ENCODE data around the gene ME2.
"Not testable (repeated sequence)": the region's sequence is repeated elsewhere in the genome, so short reads cannot be mapped to it uniquely, and the experiment has no call there.

Gene ME2

DNA sequence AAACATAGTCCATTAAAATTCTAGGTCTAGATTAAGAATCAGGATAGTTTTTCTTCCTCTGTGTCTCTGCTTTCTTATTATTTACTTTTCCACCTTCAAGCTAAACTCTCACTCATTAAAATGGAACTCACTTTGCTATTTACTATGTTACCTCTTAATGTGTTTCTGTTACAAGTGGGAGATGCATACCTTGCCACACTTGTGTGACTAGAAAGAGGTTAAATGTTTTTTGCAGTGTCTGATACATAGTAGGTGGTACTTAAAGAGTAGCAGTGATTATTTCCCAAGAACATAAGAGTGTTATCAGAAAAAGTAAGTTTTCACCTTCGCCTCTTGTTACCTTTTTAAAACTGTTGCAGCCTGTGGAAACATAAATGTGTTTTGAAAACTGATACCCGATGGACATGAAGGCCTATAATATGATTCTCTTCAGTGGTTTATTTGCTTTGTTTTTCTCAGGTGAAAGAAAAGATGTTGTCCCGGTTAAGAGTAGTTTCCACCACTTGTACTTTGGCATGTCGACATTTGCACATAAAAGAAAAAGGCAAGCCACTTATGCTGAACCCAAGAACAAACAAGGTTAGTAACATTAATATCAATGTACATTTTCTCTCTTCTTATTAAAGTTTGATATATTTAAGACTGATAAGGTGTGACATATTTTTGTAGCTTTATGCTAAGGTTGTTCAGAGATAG is 16.6 kb downstream of the ME2 start:
- in situ Hi-C loops (cut with HindIII; ENCODE audit: low pct_ligation_motif_present, low pct_unique_long_range_greater_than_20kb, low sequenced_read_pairs) = no loop called here
- DNase-seq = no peak

DNA sequence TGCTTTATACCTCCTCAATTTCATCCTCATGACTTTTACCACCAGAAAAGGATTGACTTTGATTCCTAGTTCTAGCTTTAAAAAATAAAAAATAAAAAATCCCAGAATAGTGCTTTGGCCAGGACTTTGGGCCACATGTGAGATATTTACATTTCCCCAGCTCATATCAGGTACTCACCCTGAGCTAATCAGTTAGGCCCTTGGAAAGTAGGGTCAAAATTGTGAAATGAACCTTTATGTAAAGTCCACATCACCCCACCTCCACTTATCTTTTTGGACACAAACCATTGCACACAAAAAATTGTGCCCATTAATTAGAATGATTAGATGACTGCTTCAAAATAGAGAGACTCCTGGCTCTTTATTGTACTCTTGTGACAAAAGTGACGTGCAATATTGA is 17.2 kb downstream of the ME2 start:
- in situ Hi-C loops (cut with HindIII; ENCODE audit: low pct_ligation_motif_present, low pct_unique_long_range_greater_than_20kb, low sequenced_read_pairs) = no loop called here
- no peak for DNase-seq

DNA sequence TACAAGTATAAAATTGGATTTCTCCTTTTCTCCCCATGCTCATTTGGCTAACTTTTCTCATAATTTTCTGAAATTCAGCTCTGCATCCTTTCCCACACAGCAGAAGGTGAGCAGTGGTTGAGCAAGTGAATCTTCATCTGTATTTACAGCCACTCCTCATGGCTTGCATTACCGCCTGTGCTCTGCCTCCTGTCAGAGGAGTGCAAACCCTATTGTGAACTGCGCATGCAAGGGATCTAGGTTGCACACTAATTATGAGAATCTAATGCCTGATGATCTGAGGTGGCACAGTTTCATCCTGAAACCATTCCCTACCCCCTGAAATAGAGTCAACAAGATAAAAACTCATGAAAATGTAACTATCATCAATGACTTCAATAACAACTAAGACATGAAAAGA is 20.0 kb downstream of the ME2 start:
- no peak for DNase-seq
- in situ Hi-C loops (cut with HindIII; ENCODE audit: low pct_ligation_motif_present, low pct_unique_long_range_greater_than_20kb, low sequenced_read_pairs) = no loop called here

GRCh38 chr18:50902797-50903196 is 23.9 kb downstream of the ME2 start:
- no peak for DNase-seq
- in situ Hi-C loops (cut with HindIII; ENCODE audit: low pct_ligation_motif_present, low pct_unique_long_range_greater_than_20kb, low sequenced_read_pairs) = no loop called here

DNA sequence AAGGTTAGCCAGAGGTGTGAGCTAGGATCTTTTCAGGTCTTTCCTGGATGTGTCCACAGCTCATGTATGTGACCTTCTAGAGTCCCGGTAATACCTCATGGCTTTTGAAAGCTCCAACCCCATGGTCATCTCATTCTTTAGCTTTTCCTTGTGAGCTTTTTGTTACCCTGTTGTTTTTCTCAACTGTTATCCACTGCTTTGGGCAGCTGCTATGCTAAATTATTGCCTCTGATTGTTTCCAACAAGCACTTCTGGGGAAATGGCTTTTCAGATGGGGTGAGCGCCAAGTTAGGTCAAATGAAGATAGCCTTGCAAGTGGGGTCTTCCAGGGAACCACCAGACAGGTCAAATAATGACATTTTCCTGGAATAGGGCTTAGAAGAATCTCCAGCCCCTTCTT is 27.9 kb downstream of the ME2 start:
- no peak for DNase-seq
- in situ Hi-C loops (cut with HindIII; ENCODE audit: low pct_ligation_motif_present, low pct_unique_long_range_greater_than_20kb, low sequenced_read_pairs) = no loop called here

DNA sequence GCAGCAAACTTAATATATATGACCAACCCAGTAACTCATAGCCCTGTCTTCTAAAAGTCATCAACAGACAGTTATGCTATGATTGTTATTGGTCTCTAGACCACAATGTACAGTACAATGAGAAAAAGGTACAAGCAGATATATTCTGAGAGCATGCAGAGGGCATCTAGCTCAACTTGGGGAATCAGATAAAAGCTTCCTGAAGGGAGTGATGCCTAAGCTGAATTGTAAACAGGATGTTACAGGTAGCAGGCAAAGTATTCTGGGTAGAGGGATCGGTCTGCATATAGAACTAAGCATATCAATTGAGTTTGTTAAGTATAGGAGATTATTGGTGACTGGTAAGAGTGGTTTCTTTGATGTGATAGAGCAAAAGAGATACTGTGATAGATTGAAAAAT is 30.3 kb downstream of the ME2 start:
- in situ Hi-C loops (cut with HindIII; ENCODE audit: low pct_ligation_motif_present, low pct_unique_long_range_greater_than_20kb, low sequenced_read_pairs) = no loop called here
- DNase-seq = no peak

DNA sequence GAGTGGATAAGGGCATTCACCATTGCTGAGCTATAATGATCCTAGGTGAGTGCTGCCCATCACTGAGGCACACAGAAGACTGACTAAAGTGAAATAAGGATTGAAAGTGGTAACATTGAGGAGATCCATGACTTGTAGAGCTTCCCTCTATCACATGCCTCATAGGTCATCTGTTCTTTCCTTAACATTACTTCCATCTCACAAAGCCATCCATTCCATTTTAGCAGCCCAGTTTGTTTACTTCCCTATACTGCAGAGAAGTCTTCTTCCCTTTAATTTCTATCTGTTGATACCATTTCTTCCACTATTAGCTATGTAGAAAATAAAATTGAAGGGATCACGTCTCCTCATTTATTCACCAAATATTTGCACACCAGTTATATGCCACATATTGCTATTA is 32.1 kb downstream of the ME2 start:
- no peak for DNase-seq
- in situ Hi-C loops (cut with HindIII; ENCODE audit: low pct_ligation_motif_present, low pct_unique_long_range_greater_than_20kb, low sequenced_read_pairs) = no loop called here

- in situ Hi-C loops (cut with HindIII; ENCODE audit: low pct_ligation_motif_present, low pct_unique_long_range_greater_than_20kb, low sequenced_read_pairs) = no loop called here
- DNase-seq = no peak
Observed at GRCh38 chr18:50917021-50917420, 38.1 kb downstream of the ME2 start.

- no peak for DNase-seq
- in situ Hi-C loops (cut with HindIII; ENCODE audit: low pct_ligation_motif_present, low pct_unique_long_range_greater_than_20kb, low sequenced_read_pairs) = no loop called here
Observed at GRCh38 chr18:50918153-50918552, 39.2 kb downstream of the ME2 start.

GRCh38 chr18:50924372-50924771 is 45.5 kb downstream of the ME2 start:
- in situ Hi-C loops (cut with HindIII; ENCODE audit: low pct_ligation_motif_present, low pct_unique_long_range_greater_than_20kb, low sequenced_read_pairs) = no loop called here

GRCh38 chr18:50926521-50926920 is 47.6 kb downstream of the ME2 start:
- no peak for DNase-seq
- in situ Hi-C loops (cut with HindIII; ENCODE audit: low pct_ligation_motif_present, low pct_unique_long_range_greater_than_20kb, low sequenced_read_pairs) = no loop called here

More at GRCh38 chr18:50924372-50924771, 45.5 kb downstream of the ME2 start:
- no peak for DNase-seq

GRCh38 chr18:50928551-50928950 is 49.6 kb downstream of the ME2 start:
- in situ Hi-C loops (cut with HindIII; ENCODE audit: low pct_ligation_motif_present, low pct_unique_long_range_greater_than_20kb, low sequenced_read_pairs) = no loop called here
- DNase-seq = peak; percentile 23

DNA sequence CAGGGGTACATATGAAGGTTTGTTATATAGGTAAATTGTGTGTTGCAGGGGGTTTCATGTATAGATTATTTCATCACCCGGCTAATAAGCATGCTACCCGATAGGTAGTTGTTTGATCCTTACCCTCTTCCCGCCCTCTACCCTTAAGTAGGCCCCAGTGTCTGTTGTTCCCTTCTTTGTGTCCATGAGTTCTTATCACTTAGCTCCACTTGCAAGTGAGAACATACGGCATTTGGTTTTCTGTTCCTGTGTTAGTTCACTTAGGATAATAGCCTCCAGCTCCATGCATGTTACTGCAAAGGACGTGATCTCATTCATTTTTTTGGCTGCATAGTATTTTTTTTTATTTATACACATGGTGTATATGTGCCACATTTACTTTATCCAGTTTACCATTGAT is 54.8 kb downstream of the ME2 start:
- no peak for DNase-seq
- in situ Hi-C loops (cut with HindIII; ENCODE audit: low pct_ligation_motif_present, low pct_unique_long_range_greater_than_20kb, low sequenced_read_pairs) = no loop called here

DNA sequence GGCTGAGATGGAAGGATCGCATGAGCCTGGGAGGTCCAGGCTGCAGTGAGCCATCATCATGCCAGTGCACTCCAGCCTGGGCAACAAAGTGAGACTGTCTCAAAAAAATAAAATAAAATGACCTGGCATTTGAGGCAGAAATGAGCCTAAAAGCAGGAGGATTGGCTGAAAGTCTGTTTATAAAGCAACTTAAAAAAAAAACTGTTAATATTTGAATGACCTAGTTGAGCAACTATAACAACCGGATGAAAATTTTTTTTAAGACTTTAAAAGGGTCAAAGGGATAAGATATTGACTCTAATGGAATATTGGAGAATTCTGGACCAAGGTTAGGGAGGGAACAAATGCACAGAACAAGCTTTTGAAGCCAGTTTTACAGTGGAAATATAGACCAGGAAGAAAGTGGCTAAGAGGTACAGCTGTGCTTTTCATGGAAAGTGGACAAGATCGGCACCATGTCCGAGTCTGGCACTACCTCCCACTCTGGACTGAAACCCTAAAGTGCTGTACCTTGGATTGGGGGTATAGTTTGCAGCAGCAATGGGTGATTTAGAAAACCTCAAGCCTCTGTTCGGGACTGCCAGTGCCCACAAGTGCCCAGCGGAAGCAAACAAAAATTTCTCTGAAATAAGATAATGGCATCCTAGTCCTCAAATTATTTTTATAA is 55.8 kb downstream of the ME2 start:
- no peak for DNase-seq
- in situ Hi-C loops (cut with HindIII; ENCODE audit: low pct_ligation_motif_present, low pct_unique_long_range_greater_than_20kb, low sequenced_read_pairs) = no loop called here

- in situ Hi-C loops (cut with HindIII; ENCODE audit: low pct_ligation_motif_present, low pct_unique_long_range_greater_than_20kb, low sequenced_read_pairs) = no loop called here
- no peak for DNase-seq
Observed at GRCh38 chr18:50935493-50936191, 56.7 kb downstream of the ME2 start.

GRCh38 chr18:50937183-50937582 is 58.3 kb downstream of the ME2 start:
- DNase-seq = no peak
- in situ Hi-C loops (cut with HindIII; ENCODE audit: low pct_ligation_motif_present, low pct_unique_long_range_greater_than_20kb, low sequenced_read_pairs) = no loop called here

- no peak for DNase-seq
- in situ Hi-C loops (cut with HindIII; ENCODE audit: low pct_ligation_motif_present, low pct_unique_long_range_greater_than_20kb, low sequenced_read_pairs) = no loop called here
Observed at GRCh38 chr18:50938912-50939311, 60.0 kb downstream of the ME2 start.

DNA sequence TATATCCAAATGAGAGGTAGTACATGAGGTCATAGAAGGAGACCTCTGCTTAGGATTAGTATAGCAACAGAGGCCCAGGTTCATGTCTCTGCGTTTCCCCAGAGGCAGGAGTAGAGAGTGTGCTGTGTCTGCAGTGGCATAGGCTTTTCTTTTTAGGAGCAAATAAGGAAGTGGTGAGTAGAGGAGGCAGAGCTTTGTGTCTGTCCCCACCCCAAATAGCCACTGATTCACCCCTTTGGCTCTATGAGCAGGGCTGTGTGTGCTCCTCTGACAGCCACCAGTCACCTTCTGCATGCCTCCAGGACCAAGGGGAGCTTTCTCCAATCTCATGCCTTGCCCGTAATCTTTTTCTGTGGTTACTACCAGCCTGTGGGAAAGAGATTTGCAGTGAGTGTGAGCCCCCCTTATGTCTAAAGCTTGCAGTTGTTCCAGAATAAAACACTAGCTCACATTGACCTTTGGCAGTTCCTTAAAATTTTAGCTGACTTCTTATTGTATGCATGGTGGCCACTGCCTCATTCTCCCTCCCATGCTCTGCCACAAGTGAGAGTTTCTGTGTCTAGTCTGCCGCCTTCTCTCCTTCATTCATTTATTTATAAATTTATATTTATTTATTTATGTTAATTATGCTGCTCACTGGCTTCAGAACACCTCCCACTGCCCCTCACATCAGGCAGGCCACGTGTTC is 65.5 kb downstream of the ME2 start:
- in situ Hi-C loops (cut with HindIII; ENCODE audit: low pct_ligation_motif_present, low pct_unique_long_range_greater_than_20kb, low sequenced_read_pairs) = no loop called here
- no peak for DNase-seq

DNA sequence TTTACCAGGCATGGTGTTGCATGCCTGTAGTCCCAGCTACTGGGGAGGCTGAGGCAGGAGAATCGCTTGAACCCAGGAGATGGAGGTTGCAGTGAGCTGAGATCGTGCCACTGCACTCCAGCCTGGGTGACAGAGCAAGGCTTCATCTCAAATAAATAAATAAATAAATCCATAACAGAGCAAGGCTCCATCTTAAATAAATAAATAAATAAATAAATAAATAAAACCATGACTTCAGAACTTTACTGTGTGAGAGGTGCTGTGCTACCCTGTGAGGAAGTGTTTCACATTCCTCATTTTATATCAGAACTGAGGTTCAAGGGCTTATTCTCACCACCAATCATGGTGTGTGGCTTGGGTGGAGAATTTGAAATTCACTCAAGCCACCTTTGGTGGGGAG is 67.0 kb downstream of the ME2 start:
- DNase-seq; in situ Hi-C loops (cut with HindIII; ENCODE audit: low pct_ligation_motif_present, low pct_unique_long_range_greater_than_20kb, low sequenced_read_pairs): not testable (repeated sequence)
